ENCODE results near the gene EFHB.
A peak's percentile ranks its signal among the peaks of the same experiment; 100 is the strongest.
"Not testable (repeated sequence)": the region's sequence is repeated elsewhere in the genome, so short reads cannot be mapped to it uniquely, and the experiment has no call there.

EFHB gene

GRCh38 chr3:19961960-19962359 lies 27.9 kb upstream of the EFHB start:
- Mint-ChIP-seq H3K4me3 (no peak overlapping the region), H3K27ac (peak overlapping the region; percentile 46), H3K9me3 (no peaks in the 10 kb centered on the region), H3K4me1 (no peaks in the 10 kb centered on the region), H3K36me3 (ENCODE audit: low read depth) (peaks cover 58% of the 10 kb centered on the region), H3K27me3 (ENCODE audit: low read depth, poor library complexity) (no peaks in the 10 kb centered on the region)
- DNase-seq, result no peak
- TF ChIP-seq CTCF (IDR thresholded peaks at IDR 0.05), result no peak

- Mint-ChIP-seq H3K36me3 (ENCODE audit: low read depth) (peaks cover 54% of the 10 kb centered on the region), H3K4me1 (no peaks in the 10 kb centered on the region), H3K4me3 (no peak overlapping the region), H3K9me3 (no peaks in the 10 kb centered on the region), H3K27me3 (ENCODE audit: low read depth, poor library complexity) (no peaks in the 10 kb centered on the region), H3K27ac (no peak overlapping the region)
- TF ChIP-seq CTCF (IDR thresholded peaks at IDR 0.05), result no peak
- no peak for DNase-seq
These were observed 26.7 kb upstream of the EFHB start for GRCh38 chr3:19960696-19961095.

GRCh38 chr3:19959505-19959904 lies 25.5 kb upstream of the EFHB start:
- DNase-seq, result no peak
- H3K4me3 Mint-ChIP-seq, result no peak overlapping the region
- H3K9me3 Mint-ChIP-seq, result no peaks in the 10 kb centered on the region
- peaks cover 63% of the 10 kb centered on the region for H3K36me3 Mint-ChIP-seq (ENCODE audit: low read depth)
- no peaks in the 10 kb centered on the region for H3K27me3 Mint-ChIP-seq (ENCODE audit: low read depth, poor library complexity)
- no peak for TF ChIP-seq CTCF (IDR thresholded peaks at IDR 0.05)
- H3K4me1 Mint-ChIP-seq, result no peaks in the 10 kb centered on the region
- no peak overlapping the region for H3K27ac Mint-ChIP-seq

GRCh38 chr3:19957354-19957753 lies 23.3 kb upstream of the EFHB start:
- H3K36me3 Mint-ChIP-seq (ENCODE audit: low read depth), result peaks cover 67% of the 10 kb centered on the region
- H3K4me3 Mint-ChIP-seq; H3K4me1 Mint-ChIP-seq; H3K9me3 Mint-ChIP-seq; H3K27ac Mint-ChIP-seq; DNase-seq; H3K27me3 Mint-ChIP-seq (ENCODE audit: low read depth, poor library complexity): not testable (repeated sequence)

GRCh38 chr3:19954676-19955075 lies 20.7 kb upstream of the EFHB start:
- Mint-ChIP-seq H3K36me3 (ENCODE audit: low read depth) (peaks cover 61% of the 10 kb centered on the region), H3K4me1 (no peaks in the 10 kb centered on the region), H3K4me3 (no peak overlapping the region), H3K27me3 (ENCODE audit: low read depth, poor library complexity) (no peaks in the 10 kb centered on the region), H3K9me3 (no peaks in the 10 kb centered on the region), H3K27ac (no peak overlapping the region)
- DNase-seq, result no peak
- no peak for TF ChIP-seq CTCF (IDR thresholded peaks at IDR 0.05)

GRCh38 chr3:19950316-19950715 lies 16.3 kb upstream of the EFHB start:
- Mint-ChIP-seq H3K4me1 (peaks cover 34% of the 10 kb centered on the region), H3K27ac (no peak overlapping the region), H3K27me3 (ENCODE audit: low read depth, poor library complexity) (peaks cover 3% of the 10 kb centered on the region), H3K36me3 (ENCODE audit: low read depth) (peaks cover 31% of the 10 kb centered on the region), H3K4me3 (no peak overlapping the region), H3K9me3 (peaks cover 13% of the 10 kb centered on the region)
- DNase-seq, result no peak
- no peak for TF ChIP-seq CTCF (IDR thresholded peaks at IDR 0.05)

Data from nephron progenitor cell (in vitro differentiated cells).